Right lobe of liver (tissue), 6 donors: ENCODE data around the gene CCDC39. TPM values are rescaled to one million over a fixed set of nuclear protein-coding genes. Genes with fewer than 3 reads are reported as not detected.

ENCODE experiments used
- ATAC-seq, 4 donors: fragments of 200-7000 bp; cut with Tn5 transposase; one replicate each; pipeline ENCODE4 v1.9.1; 2020; ENCODE audit warnings: mild to moderate bottlenecking in 4 of 4, moderate library complexity in 4 of 4
- DNase-seq, 3 donors: peaks; one replicate each; pipeline ENCODE4 v3.0.0-alpha.2; 2020
- H3K27ac ChIP-seq, 3 donors: fragments of 200-600 bp; one replicate each; pipeline ENCODE4 v1.8.0; 2022
- H3K27me3 ChIP-seq, 2 donors: fragments of 200-600 bp; one replicate each; pipeline ENCODE4 v1.8.0; 2022
- H3K36me3 ChIP-seq, 4 donors: fragments of 200-600 bp; sonication (generic) in 1 of 4; one replicate each; pipeline versions ENCODE4 v1.5.1 to v1.8.0; 2017 to 2022; ENCODE audit warnings: control low read depth in 1 of 4
- H3K4me1 ChIP-seq, 4 donors: fragments of 200-600 bp; sonication (generic) in 1 of 4; one replicate each; pipeline versions ENCODE4 v1.5.1 to v1.8.0; 2017 to 2022; ENCODE audit warnings: control low read depth in 1 of 4
- H3K4me3 ChIP-seq, 3 donors: fragments of 200-600 bp; one replicate each; pipeline ENCODE4 v1.8.0; 2022
- H3K9me3 ChIP-seq, 4 donors: fragments of 200-600 bp; sonication (generic) in 1 of 4; one replicate each; pipeline versions ENCODE4 v1.5.1 to v1.8.0; 2017 to 2022; ENCODE audit warnings: control low read depth in 1 of 4
- POLR2A ChIP-seq: fragments of 450-650 bp; IDR thresholded peaks from one replicate; pipeline ENCODE4 v1.6.1; 2017; ENCODE audit warnings: antibody characterized with exemption, mild to moderate bottlenecking
- WGBS: methylation state at CpG from one replicate; pipeline ENCODE4 v1.1.6; 2018; ENCODE audit warnings: low coverage, low lambda C conversion rate; ENCODE audit not compliant: insufficient coverage; ENCODE audit errors: missing lambda C conversion rate; 5-methylcytosine and 5-hydroxymethylcytosine counted together
- intact Hi-C, 2 donors: fragments of 100-400 bp; cut with DNase I; formaldehyde crosslinking; loops; one replicate each; pipeline versions ENCODE4 v1.11.2 to v1.14.1; 2022
- total RNA-seq, 6 experiments: library from RNA; depleted of rRNA in 2 of 6; stranded (reverse); fragments of >200 nt in 2 of 6; fragmentation: NEBNext Ultra II Directional in 3 of 6; extraction: Animal tissue kit (Norgen Biotek cat#: 25700) in 3 of 6; gene quantifications; one replicate each; pipeline versions ENCODE4 v1.1.0 to v1.2.4, GENCODE V29; 2016 to 2023
- TF ChIP-seq, protein P1 (sequence below), 4 donors: fragments of 200-600 bp in 3 of 4; fragments of 450-650 bp in 1 of 4; IDR thresholded peaks; one replicate each; pipeline versions ENCODE4 v1.5.1 to v1.8.0; 2016 to 2022; ENCODE audit warnings: antibody characterized with exemption in 4 of 4, mild to moderate bottlenecking in 2 of 4
- donor health status: DM: no; HTN: yes; CAD: no.
- donor health status: DM: no; HTN: no; CAD: no.
- donor health status: DM: no; HTN: no; CAD: no.
- donor health status: DM: no; HTN: yes; CAD: no.
- donor health status: DM: no; HTN: yes; CAD: no.

Gene CCDC39
- total RNA-seq, 6 experiments from 2014 or later = not detected

DNA sequence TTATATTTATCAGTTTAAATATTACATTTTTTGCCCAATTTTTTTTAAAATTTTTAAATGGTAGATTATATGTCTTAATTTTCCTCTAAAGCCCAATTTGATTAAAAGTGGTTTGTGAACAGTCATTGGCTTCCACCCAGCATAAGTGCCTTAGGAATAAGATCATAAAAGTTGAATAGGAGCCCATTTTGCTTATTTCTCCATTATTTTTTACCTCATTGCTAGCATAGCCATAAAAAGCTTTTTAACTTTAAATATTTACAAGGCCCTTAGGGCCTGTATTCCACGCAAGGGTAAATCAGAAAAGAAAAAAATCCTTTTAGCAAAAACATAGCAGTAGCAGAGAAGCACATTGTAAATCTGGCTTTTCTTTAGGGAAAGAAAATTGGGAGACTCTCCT, 68.3 kb downstream of the CCDC39 start:
- no peak for ATAC-seq
- WGBS = 77% methylated on average over 1 of the region's 1 CpG
- no peak overlapping the region for H3K27ac ChIP-seq
- H3K27me3 ChIP-seq = no peaks in the 10 kb centered on the region
- DNase-seq = no peak
- intact Hi-C loops = no loop called here
- H3K4me1 ChIP-seq = no peaks in the 10 kb centered on the region
- peaks cover 10 to 67% (median 34%) of the 10 kb centered on the region in 4 donors for H3K36me3 ChIP-seq
- no peak overlapping the region for H3K4me3 ChIP-seq
- TF ChIP-seq, protein P1, sequence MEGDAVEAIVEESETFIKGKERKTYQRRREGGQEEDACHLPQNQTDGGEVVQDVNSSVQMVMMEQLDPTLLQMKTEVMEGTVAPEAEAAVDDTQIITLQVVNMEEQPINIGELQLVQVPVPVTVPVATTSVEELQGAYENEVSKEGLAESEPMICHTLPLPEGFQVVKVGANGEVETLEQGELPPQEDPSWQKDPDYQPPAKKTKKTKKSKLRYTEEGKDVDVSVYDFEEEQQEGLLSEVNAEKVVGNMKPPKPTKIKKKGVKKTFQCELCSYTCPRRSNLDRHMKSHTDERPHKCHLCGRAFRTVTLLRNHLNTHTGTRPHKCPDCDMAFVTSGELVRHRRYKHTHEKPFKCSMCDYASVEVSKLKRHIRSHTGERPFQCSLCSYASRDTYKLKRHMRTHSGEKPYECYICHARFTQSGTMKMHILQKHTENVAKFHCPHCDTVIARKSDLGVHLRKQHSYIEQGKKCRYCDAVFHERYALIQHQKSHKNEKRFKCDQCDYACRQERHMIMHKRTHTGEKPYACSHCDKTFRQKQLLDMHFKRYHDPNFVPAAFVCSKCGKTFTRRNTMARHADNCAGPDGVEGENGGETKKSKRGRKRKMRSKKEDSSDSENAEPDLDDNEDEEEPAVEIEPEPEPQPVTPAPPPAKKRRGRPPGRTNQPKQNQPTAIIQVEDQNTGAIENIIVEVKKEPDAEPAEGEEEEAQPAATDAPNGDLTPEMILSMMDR (IDR thresholded peaks at IDR 0.05) = no peak
- TF ChIP-seq POLR2A = no peak
- H3K9me3 ChIP-seq = no peaks in the 10 kb centered on the region

DNA sequence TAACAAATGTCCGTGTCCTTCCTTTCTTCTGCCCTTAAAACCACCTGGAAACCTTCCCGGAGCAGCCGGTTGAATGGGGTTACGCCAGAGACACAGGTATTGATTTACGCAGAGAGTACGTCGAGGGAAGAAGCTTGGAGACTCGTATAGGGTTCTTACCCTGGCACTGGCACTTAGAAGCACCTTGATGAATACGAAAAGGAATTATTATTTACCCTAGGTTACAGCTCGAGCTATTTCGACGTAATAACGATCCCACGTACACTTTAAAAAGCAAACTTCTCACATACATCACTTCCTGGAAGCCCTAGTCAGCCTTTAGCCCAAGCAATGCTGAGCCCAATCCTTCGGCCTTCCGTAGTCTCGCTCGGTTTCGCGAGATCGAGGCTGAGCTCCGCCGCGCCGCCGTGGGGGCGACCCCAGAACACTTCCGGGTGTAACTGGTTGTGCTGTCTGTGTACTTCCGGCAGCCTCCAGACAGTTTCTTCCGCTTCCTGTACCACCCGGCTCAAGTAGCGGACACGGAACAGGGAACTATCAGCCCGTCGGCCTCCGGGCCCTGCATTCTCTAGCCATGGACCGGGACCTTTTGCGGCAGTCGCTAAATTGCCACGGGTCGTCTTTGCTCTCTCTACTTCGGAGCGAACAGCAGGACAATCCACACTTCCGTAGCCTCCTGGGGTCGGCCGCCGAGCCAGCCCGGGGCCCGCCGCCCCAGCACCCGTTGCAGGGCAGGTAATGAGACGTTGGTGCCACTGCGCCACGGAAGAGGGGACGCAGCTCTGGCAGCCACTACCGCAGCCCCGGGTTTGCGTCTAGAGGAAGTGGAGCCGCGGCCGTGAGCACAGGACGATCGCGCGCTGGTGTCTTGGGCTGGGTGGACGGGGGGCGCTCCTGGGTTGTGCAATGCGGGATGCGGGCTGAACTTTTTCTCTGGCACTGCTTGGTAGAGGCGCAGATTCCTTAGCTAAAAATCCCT, 77.3 kb downstream of the CCDC39 start, which contains the start of gene TTC14:
Gene TTC14 (plus strand): TSS at position 476 of the 979 bp plus-strand sequence. CDS start 99 bp downstream, at position 575.
- H3K4me3 ChIP-seq = peak within 1 kb of the TSS; percentile 82 to 93 (median 90)
- DNase-seq (peak; percentile 91 to 95 (median 94)), ATAC-seq (peak; percentile 99 to 100 (median 100))
- intact Hi-C loops = no loop called here
- no peaks in the 10 kb centered on the region for H3K9me3 ChIP-seq
- H3K27me3 ChIP-seq = no peaks in the 10 kb centered on the region
- peaks cover 0 to 10% (median 0%) of the 10 kb centered on the region in 4 donors for H3K4me1 ChIP-seq
- H3K27ac ChIP-seq = peak within 1 kb of the TSS; percentile 31 to 67 (median 61)
- WGBS = 1% methylated on average over 40 of the region's 70 CpGs
- TF ChIP-seq, protein P1 (IDR thresholded peaks at IDR 0.05) = no peak
- peak; percentile 68 for TF ChIP-seq POLR2A
- peaks cover 0 to 31% (median 13%) of the 10 kb centered on the region in 4 donors for H3K36me3 ChIP-seq

DNA sequence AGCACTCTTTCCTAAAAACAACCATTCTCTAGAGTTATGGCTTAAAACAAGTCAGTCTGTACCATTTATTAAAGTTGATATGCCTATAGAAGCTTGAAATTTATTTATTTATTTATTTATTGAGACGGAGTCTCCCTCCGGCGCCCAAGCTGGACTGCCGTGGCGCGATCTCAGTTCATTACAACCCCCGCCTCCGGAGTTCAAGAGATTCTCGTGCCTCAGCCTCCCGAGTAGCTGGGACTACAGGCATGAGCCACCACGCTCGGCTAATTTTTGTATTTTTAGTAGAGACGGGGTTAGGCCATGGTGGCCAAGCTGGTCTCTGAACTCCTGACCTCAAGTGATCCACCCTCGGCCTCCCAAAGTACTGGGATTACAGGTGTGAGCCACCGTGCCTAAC, 78.8 kb downstream of the CCDC39 start:
- Histone ChIP-seq H3K4me3 (no peak overlapping the region), H3K27ac (no peak overlapping the region), H3K27me3 (no peaks in the 10 kb centered on the region), H3K4me1 (peaks cover 0 to 10% (median 0%) of the 10 kb centered on the region in 4 donors), H3K36me3 (peaks cover 0 to 16% (median 7%) of the 10 kb centered on the region in 4 donors), H3K9me3 (no peaks in the 10 kb centered on the region)
- intact Hi-C loops = no loop called here
- whole genome bisulfite sequencing = 94% methylated on average over 15 of the region's 15 CpGs
- DNase-seq = no peak
- no peak for ATAC-seq
- TF ChIP-seq, protein P1 (IDR thresholded peaks at IDR 0.05) = no peak
- TF ChIP-seq POLR2A = no peak

DNA sequence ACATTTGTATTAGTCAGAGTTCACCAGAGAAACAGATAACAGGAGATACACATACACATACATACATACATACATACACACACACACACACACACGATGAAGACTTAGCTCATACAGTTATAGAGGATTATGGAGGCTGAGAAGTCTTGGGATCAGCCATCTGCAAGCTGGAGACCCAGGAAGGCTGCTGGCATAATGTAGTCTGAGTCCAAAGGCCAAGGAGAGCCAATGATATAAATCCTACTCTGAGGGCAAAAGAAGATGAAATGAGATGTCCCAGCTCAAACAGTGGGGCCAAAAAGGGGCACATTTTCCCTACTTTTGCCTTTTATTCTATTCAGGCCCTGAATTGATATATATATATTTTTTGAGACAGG, 83.7 kb downstream of the CCDC39 start:
- ATAC-seq (no peak), DNase-seq (no peak)
- H3K27ac ChIP-seq = no peak overlapping the region
- no peak overlapping the region for H3K4me3 ChIP-seq
- TF ChIP-seq, protein P1 (IDR thresholded peaks at IDR 0.05) = no peak
- TF ChIP-seq POLR2A = no peak
- intact Hi-C loops = no loop called here
- H3K36me3 ChIP-seq = no peaks in the 10 kb centered on the region
- H3K4me1 ChIP-seq = no peaks in the 10 kb centered on the region
- 33% methylated on average over 1 of the region's 1 CpG for WGBS
- H3K9me3 ChIP-seq = no peaks in the 10 kb centered on the region
- no peaks in the 10 kb centered on the region for H3K27me3 ChIP-seq
